Transverse colon (tissue), 4 donors: ENCODE data around the gene MCUR1. TPM values are rescaled to one million over a fixed set of nuclear protein-coding genes. Genes with fewer than 3 reads are reported as not detected.
"Not testable (repeated sequence)": the region's sequence is repeated elsewhere in the genome, so short reads cannot be mapped to it uniquely, and the experiment has no call there.

Experiments used
- DNase-seq: peaks from one replicate; pipeline ENCODE4 v3.0.0-alpha.2; 2019
- H3K27ac ChIP-seq, 4 donors: fragments of 200-600 bp; sonication (generic); 2 replicates each; pipeline ENCODE4 v1.5.1; 2016 to 2018; ENCODE audit warnings: inconsistent platforms in 4 of 4
- H3K27me3 ChIP-seq: fragments of 200-600 bp; sonication (generic); 2 replicates; pipeline ENCODE4 v1.5.1; 2017; ENCODE audit warnings: inconsistent platforms
- H3K36me3 ChIP-seq, 4 donors: fragments of 200-600 bp; sonication (generic); 2 replicates each; pipeline ENCODE4 v1.5.1; 2017 to 2019; ENCODE audit warnings: inconsistent platforms in 4 of 4
- H3K4me1 ChIP-seq, 4 donors: fragments of 200-600 bp; sonication (generic); 2 replicates each; pipeline ENCODE4 v1.5.1; 2017 to 2020; ENCODE audit warnings: inconsistent platforms in 4 of 4
- H3K4me3 ChIP-seq, 4 donors: fragments of 200-600 bp; sonication (generic); 1 replicate in 1 of 4; 2 replicates in 3 of 4; pipeline versions ENCODE4 v1.5.1 to v1.6.1; 2017 to 2019; ENCODE audit warnings: inconsistent platforms in 4 of 4
- H3K9me3 ChIP-seq, 2 donors: fragments of 200-600 bp; sonication (generic); 2 replicates each; pipeline ENCODE4 v1.5.1; 2017 to 2019; ENCODE audit warnings: inconsistent platforms in 2 of 2
- EP300 ChIP-seq: sonication (generic); formaldehyde crosslinking; IDR thresholded peaks from one replicate; pipeline ENCODE4 v1.6.1; 2017; ENCODE audit warnings: antibody characterized with exemption, low read depth
- POLR2A ChIP-seq: fragments of 450-650 bp; IDR thresholded peaks from one replicate; pipeline ENCODE4 v1.6.1; 2016; ENCODE audit warnings: antibody characterized with exemption, mild to moderate bottlenecking, moderate library complexity
- POLR2AphosphoS5 ChIP-seq, 3 donors: sonication (generic); formaldehyde crosslinking; IDR thresholded peaks; one replicate each; pipeline ENCODE4 v1.6.1; 2016; ENCODE audit warnings: antibody characterized with exemption in 3 of 3
- WGBS, 2 donors: methylation state at CpG; one replicate each; pipeline ENCODE4 v1.1.5; 2018; ENCODE audit warnings: low coverage in 1 of 2; 5-methylcytosine and 5-hydroxymethylcytosine counted together
- in situ Hi-C, 4 donors: fragments of 200-750 bp; cut with MboI; loops; one replicate each; pipeline versions ENCODE4 v1.15.0 to v1.15.1; 2017; ENCODE audit warnings: low sequenced_read_pairs in 3 of 4, low pct_ligation_motif_present in 1 of 4, low pct_unique_long_range_greater_than_20kb in 1 of 4
- intact Hi-C: fragments of 100-400 bp; cut with DNase I; formaldehyde crosslinking; loops from one replicate; pipeline ENCODE4 v1.15.1; 2023; ENCODE audit warnings: low total_unique reads
- total RNA-seq, 4 donors: library from RNA; depleted of rRNA; stranded (reverse); fragments of >200 nt; gene quantifications; one replicate each; pipeline ENCODE4 v1.1.0, GENCODE V29; 2016
- TF ChIP-seq, protein P1 (sequence below), 5 experiments: fragments of 200-600 bp in 3 of 5; fragments of 450-650 bp in 2 of 5; sonication (generic) in 3 of 5; IDR thresholded peaks; 1 replicate in 2 of 5; 2 replicates in 3 of 5; pipeline ENCODE4 v1.5.1; 2016 to 2017; ENCODE audit warnings: antibody characterized with exemption in 5 of 5, inconsistent platforms in 3 of 5, mild to moderate bottlenecking in 2 of 5, moderate library complexity in 1 of 5

The MCUR1 gene
- total RNA-seq, 4 donors from 2014 or later = 25.7 to 58.7 (median 31.1) TPM

DNA sequence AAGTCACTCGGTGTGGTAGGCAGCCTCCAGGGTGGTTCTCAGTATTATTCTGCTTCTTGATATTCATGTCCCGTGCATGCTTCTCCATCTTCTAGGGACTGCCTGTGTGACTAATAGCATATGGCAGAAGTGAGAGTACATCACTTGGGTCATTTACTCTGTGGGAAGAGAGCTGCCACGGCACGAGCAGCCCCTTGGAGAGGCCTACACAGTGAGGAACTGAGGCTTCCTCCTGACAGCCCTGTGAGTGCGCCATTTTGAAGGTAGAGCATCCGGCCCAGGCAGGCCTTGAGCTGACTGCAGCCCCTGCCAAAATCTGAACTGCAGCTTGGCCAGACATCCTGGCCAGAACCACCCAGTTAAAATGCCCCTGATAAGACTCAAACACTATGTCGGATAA, 17.3 kb upstream of the MCUR1 start:
- intact Hi-C loops = no loop called here

DNA sequence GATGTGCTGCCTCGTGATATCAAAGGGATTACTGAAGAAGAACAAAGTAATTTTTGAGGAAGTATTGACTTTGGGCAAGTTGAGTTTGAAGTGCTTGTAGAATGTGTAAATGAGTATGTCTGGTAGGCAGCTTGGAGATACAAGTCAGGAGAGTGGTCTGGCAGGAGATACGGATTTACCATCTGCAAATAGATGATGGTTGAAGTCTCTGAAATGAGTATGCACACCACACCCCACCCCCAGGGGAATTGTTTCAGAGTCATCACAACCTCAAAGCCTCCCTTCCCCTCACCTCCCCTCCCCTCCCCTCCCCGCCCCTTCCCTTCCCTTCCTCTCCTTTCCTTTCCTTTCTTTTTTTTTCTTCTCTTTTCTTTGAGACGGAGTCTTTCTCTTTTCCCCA, 16.4 kb upstream of the MCUR1 start:
- no peak overlapping the region for H3K4me3 ChIP-seq
- no peak overlapping the region for H3K27ac ChIP-seq
- TF ChIP-seq, protein P1, sequence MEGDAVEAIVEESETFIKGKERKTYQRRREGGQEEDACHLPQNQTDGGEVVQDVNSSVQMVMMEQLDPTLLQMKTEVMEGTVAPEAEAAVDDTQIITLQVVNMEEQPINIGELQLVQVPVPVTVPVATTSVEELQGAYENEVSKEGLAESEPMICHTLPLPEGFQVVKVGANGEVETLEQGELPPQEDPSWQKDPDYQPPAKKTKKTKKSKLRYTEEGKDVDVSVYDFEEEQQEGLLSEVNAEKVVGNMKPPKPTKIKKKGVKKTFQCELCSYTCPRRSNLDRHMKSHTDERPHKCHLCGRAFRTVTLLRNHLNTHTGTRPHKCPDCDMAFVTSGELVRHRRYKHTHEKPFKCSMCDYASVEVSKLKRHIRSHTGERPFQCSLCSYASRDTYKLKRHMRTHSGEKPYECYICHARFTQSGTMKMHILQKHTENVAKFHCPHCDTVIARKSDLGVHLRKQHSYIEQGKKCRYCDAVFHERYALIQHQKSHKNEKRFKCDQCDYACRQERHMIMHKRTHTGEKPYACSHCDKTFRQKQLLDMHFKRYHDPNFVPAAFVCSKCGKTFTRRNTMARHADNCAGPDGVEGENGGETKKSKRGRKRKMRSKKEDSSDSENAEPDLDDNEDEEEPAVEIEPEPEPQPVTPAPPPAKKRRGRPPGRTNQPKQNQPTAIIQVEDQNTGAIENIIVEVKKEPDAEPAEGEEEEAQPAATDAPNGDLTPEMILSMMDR (IDR thresholded peaks at IDR 0.05) = no peak
- TF ChIP-seq POLR2A = no peak
- TF ChIP-seq EP300 = no peak
- TF ChIP-seq POLR2AphosphoS5 (IDR thresholded peaks at IDR 0.05) = no peak
- WGBS, 2 donors = 64 to 80% methylated on average over 3 to 4 of the region's 4 CpGs
- no peak for DNase-seq
- H3K4me1 ChIP-seq = no peaks in the 10 kb centered on the region
- H3K9me3 ChIP-seq = no peaks in the 10 kb centered on the region
- in situ Hi-C loops (no loop called here), intact Hi-C loops (no loop called here)
- no peaks in the 10 kb centered on the region for H3K27me3 ChIP-seq
- H3K36me3 ChIP-seq = no peaks in the 10 kb centered on the region

More for the DNA sequence above, 17.3 kb upstream of the MCUR1 start:
- TF ChIP-seq, protein P1 (IDR thresholded peaks at IDR 0.05) = no peak
- Histone ChIP-seq H3K4me1 (no peaks in the 10 kb centered on the region), H3K27me3 (no peaks in the 10 kb centered on the region), H3K4me3 (no peak overlapping the region), H3K9me3 (no peaks in the 10 kb centered on the region), H3K36me3 (no peaks in the 10 kb centered on the region), H3K27ac (no peak overlapping the region)
- WGBS, 2 donors = 75 to 100% methylated on average over 4 to 7 of the region's 7 CpGs
- in situ Hi-C loops = no loop called here
- no peak for DNase-seq

DNA sequence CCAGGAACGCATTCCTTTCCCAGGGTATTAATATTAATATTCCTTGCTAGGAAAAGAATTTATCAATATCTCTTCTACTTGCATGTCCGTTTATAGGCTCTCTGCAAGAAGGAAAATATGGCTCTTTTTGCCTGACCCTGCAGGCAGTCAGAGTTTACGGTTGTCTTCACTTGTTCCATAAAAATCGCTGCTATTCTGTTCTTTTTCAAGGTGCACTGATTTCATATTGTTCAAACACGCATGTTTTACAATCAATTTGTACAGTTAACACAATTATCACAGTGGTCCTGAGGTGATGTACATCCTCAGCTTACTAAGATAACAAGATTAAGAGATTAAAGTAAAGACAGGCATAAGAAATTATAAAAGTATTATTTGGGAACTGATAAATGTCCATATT, 15.1 kb upstream of the MCUR1 start:
- H3K4me3 ChIP-seq, H3K27me3 ChIP-seq, H3K4me1 ChIP-seq, H3K36me3 ChIP-seq, DNase-seq, in situ Hi-C loops, H3K9me3 ChIP-seq, H3K27ac ChIP-seq, intact Hi-C loops: not testable (repeated sequence)
- WGBS, 2 donors = 94 to 96% methylated on average over 5 of the region's 5 CpGs

DNA sequence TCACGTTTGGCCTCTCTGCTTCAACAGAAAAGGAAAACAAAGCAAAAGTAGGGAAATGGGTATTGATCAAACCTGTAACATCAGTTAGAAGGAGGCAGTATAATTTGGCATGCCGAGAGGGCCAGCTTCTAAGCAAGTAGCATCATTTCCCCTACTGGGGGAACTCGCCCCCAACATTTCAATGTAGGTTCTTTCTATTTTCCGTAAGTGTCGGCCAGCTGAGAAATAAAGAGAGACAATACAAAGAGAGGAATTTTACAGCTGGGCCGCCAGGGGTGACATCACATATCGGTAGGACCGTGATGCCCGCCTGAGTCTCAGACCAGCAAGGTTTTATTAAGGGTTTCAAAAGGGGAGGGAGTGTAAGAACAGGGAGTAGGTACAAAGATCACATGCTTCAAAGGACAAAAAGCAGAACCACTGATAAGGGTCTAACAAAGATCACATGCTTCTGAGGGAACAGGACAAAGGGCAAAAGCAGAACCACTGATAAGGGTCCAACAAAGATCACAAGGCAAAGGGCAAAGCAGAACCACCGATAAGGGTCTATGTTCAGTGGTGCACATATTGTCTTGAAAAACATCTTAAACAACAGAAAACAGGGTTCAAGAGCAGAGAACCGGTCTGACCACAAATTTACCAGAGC, 14.4 kb upstream of the MCUR1 start:
- H3K27me3 ChIP-seq, H3K4me1 ChIP-seq, H3K27ac ChIP-seq, intact Hi-C loops, in situ Hi-C loops, H3K9me3 ChIP-seq, H3K4me3 ChIP-seq, H3K36me3 ChIP-seq, DNase-seq: not testable (repeated sequence)
- 92 to 94% methylated on average over 11 of the region's 11 CpGs for WGBS, 2 donors

DNA sequence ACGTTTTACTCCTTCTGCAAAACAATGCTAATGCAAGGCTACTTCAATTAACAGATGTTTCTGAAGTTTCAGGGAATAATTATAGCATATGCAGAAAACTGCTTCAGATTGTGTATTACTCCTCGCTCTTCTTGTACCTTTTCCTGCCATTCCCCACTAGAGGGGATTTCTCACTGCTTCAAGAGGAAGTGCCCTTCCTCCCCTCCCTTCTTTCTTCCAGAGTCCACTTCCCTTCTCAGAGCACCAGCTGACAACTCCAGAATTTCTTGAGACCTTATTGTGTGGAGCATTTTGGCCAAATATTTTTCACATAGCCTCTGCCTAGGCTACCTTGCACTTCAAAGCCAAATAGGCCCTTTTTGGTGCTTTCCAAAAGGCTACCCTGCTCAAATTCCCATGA, 12.7 kb upstream of the MCUR1 start:
- WGBS, 2 donors = 93 to 100% methylated on average over 1 to 2 of the region's 2 CpGs
- H3K27me3 ChIP-seq = no peaks in the 10 kb centered on the region
- H3K9me3 ChIP-seq = no peaks in the 10 kb centered on the region
- DNase-seq = no peak
- in situ Hi-C loops = no loop called here
- TF ChIP-seq POLR2AphosphoS5 (IDR thresholded peaks at IDR 0.05) (no peak), EP300 (no peak)
- H3K27ac ChIP-seq = no peak overlapping the region
- no peaks in the 10 kb centered on the region for H3K4me1 ChIP-seq
- no peaks in the 10 kb centered on the region for H3K36me3 ChIP-seq
- no peak overlapping the region for H3K4me3 ChIP-seq
- intact Hi-C loops = no loop called here

DNA sequence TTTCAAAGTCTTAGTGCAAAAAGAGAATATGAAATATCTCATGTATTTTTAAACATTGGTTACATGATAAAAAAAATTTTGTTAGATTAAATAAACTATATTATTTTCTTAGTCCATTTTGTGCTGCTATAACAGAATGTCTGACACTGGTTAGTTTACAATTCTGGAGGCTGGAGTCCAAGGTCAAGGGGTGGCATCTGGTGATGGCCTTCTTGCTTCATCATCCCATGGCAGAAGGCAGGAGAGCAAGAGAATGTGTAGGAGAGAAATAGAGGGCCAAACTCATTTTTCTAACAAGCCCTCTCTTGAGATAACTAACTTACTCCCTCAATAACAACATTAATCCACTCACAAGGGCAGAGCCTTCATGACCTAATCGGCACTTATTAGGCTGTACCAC, 11.5 kb upstream of the MCUR1 start:
- intact Hi-C loops = no loop called here
- Histone ChIP-seq H3K27me3 (no peaks in the 10 kb centered on the region), H3K4me3 (no peak overlapping the region), H3K9me3 (no peaks in the 10 kb centered on the region), H3K27ac (no peak overlapping the region), H3K36me3 (no peaks in the 10 kb centered on the region), H3K4me1 (no peaks in the 10 kb centered on the region)
- no peak for DNase-seq
- in situ Hi-C loops = no loop called here
- no peak for TF ChIP-seq POLR2A
- no peak for TF ChIP-seq POLR2AphosphoS5 (IDR thresholded peaks at IDR 0.05)
- TF ChIP-seq EP300 = no peak
- TF ChIP-seq, protein P1 (IDR thresholded peaks at IDR 0.05) = no peak
- WGBS, 2 donors = 90 to 94% methylated on average over 1 of the region's 1 CpG
